Esophagus muscularis mucosa (tissue), 4 donors: ENCODE measurements around the gene MAN1A1.

Experiments
- EP300 ChIP-seq: sonication (generic); formaldehyde crosslinking; IDR thresholded peaks from one replicate; pipeline ENCODE4 v1.6.1; 2017; ENCODE audit warnings: antibody characterized with exemption
- POLR2A ChIP-seq: fragments of 450-650 bp; IDR thresholded peaks from one replicate; pipeline ENCODE4 v1.6.1; 2017; ENCODE audit warnings: antibody characterized with exemption, moderate library complexity, mild to moderate bottlenecking, low read depth
- POLR2AphosphoS5 ChIP-seq, 2 donors: sonication (generic); formaldehyde crosslinking; IDR thresholded peaks; one replicate each; pipeline ENCODE4 v1.6.1; 2017; ENCODE audit warnings: antibody characterized with exemption in 2 of 2
- TF ChIP-seq, protein P1 (sequence below), 3 experiments: fragments of 200-600 bp in 2 of 3; fragments of 450-650 bp in 1 of 3; sonication (generic) in 2 of 3; IDR thresholded peaks; one replicate each; pipeline ENCODE4 v1.5.1; 2017 to 2019; ENCODE audit warnings: antibody characterized with exemption in 3 of 3, mild to moderate bottlenecking in 2 of 3, moderate library complexity in 1 of 3

DNA sequence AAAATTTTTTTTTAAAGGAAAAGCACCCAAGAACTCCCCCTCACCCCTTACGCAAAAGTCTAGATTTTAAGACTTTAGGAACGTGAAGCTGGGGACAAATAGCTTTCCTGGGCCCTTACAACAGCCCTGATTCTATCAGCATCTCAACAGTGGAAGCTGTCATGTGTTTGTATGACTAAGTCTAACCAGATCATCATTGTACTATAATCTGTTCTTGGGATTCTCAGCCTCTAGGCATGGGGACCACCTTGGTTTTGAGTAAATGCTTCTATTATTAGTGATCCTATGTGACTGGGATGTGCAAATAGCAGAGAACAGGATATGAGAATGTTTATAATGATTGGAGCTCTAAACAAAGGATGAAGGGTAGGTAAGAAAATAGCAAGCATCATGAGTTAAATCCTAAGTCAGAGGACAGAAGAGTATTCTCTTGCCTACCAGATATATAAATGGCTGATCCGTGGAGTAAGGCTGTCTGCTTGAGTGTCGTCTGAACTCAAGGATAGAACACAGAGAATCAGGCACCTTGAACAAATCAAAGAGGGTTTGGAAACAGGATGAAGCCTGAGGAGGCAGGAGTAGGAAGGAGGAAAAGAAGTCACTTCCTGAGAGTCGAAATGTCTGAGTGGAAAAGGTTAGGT is 165.4 kb downstream of the MAN1A1 start:
- TF ChIP-seq, protein P1, sequence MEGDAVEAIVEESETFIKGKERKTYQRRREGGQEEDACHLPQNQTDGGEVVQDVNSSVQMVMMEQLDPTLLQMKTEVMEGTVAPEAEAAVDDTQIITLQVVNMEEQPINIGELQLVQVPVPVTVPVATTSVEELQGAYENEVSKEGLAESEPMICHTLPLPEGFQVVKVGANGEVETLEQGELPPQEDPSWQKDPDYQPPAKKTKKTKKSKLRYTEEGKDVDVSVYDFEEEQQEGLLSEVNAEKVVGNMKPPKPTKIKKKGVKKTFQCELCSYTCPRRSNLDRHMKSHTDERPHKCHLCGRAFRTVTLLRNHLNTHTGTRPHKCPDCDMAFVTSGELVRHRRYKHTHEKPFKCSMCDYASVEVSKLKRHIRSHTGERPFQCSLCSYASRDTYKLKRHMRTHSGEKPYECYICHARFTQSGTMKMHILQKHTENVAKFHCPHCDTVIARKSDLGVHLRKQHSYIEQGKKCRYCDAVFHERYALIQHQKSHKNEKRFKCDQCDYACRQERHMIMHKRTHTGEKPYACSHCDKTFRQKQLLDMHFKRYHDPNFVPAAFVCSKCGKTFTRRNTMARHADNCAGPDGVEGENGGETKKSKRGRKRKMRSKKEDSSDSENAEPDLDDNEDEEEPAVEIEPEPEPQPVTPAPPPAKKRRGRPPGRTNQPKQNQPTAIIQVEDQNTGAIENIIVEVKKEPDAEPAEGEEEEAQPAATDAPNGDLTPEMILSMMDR (IDR thresholded peaks at IDR 0.05): no peak
- TF ChIP-seq POLR2AphosphoS5 (IDR thresholded peaks at IDR 0.05) (no peak), POLR2A (no peak), EP300 (no peak)
